Stimulated activated CD4-positive, alpha-beta T cell treated with anti-CD3 and anti-CD28 coated beads, Interleukin-1b, Interleukin-23, amount 100 ng/mL, for 1 hour (primary cell): ENCODE results near the gene NLGN4X.
"Not testable (repeated sequence)": the region's sequence is repeated elsewhere in the genome, so short reads cannot be mapped to it uniquely, and the experiment has no call there.

ENCODE experiments used
- DNase-seq, 2 donors: peaks; one replicate each; pipeline ENCODE4 v3.0.0-alpha.2; 2020; ENCODE audit warnings: low read depth in 2 of 2

Gene NLGN4X

DNA sequence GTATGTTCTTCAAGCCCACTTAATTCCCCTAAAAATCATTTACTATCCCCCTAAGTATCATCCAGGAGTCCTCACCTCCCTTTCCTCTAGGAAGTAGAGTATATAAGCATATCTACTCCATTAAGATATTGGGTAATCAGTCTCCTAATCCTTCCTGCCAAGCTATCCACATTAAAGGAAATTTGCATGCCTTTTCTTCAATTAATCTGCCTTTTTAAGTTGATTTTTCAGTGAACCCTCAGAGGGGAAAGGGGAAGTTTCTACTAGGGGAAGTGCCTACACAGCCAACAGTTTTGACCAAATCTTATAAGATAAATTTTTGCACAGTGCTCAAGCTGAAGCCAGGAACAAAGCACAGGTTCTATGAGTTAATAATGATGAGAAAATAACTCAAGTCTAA, 222.8 kb downstream of the NLGN4X start:
- no peak for DNase-seq

- DNase-seq, result no peak
Measured at GRCh38 chrX:6004529-6004928, 224.1 kb downstream of the NLGN4X start.

- DNase-seq, result no peak
Measured at GRCh38 chrX:6002056-6002455, 226.6 kb downstream of the NLGN4X start.

DNA sequence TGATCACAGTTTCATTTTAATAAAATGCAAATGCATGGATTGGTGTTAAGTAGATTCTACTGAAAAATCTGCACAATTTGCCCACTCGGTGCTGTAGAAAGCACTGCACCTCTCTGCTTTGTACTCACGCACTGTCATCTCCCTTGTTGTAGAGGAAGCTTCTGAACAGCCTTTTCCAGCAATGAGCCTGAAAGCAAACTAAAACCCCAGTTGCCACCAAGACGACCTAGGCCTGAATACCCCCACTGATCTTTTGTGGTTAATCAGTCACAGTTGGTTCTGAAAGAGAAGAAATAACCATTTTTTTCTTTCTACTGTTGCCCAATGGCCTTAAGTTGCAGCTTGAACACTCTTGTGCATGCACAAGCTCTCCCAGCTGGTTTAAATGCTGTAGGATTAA, 229.8 kb downstream of the NLGN4X start:
- no peak for DNase-seq

GRCh38 chrX:5998456-5998855, 230.2 kb downstream of the NLGN4X start:
- DNase-seq, result no peak

DNA sequence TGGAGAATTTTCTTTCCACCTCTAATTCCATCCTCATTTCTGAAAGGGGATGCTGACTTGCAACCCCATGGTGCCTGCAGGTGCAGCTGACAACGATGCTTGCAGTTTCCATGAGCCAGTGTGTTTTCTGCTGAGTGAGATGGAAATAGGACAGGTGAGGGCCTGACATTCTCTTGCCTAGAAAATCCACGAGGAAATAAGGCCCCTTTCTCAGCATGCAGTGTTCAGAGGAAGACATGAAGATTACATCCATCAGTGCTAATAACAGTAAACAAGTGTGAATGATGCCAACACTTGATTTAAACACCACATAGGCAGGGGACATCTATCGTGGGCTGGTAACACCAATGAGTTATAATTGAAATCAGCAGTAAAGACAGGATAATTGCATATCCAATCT, 237.3 kb downstream of the NLGN4X start:
- DNase-seq, result no peak

DNA sequence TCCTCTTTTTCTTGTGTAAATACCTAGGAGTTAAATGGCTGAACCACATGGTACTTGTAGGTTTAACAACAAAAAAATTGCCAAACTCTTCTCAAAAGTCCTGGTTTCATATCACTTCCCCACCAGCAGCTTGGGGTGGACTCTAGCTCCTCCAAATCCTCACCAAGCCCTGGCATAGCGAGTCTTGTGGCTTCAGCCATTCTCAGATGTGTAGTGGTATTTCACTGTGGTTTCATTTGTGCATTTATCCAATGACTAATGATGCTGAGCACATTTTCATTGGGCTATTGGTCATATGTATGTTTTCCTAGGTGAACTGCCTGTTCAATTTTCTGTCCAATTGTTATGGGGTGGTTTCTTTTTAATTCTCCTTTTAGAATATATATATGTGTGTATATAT, 249.3 kb downstream of the NLGN4X start:
- no peak for DNase-seq

DNA sequence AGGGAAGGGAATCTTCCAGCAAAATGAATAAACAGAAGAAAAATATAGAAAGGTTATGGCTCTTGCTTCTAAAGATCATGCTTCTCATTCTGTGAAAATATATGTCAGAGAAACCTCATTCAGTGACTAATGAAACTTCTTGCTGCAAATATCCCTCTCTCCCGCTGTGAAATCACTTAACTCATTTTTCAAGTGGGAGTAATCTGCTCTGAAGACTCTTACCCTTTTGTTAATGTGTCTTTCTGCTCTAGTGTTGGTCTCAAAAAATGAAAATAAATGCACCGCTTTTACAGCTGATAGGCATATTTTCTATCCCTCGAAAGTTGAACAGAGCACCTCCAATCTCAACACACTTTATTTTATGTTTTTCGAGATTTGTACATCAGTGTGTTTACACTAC, 252.3 kb downstream of the NLGN4X start:
- no peak for DNase-seq

DNA sequence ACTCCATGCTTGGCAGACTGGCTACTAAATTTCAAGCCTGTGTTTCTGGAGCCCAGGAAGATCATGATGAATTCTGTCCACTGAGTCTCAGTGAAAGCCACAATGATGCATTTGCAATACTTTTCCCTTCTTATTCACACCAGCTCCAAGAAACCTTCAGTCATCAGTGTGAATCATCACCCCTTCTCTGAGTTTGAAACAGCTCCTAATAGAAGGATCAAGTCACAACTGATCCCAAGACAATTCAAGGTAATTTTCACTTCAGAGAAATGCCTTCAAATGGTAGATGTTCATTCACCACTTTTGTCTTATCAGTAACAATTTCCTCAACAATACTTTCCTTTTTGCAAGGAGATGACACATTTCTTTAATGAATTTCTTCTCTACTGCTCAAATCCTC, 257.4 kb downstream of the NLGN4X start:
- no peak for DNase-seq

- no peak for DNase-seq
Measured at GRCh38 chrX:5965406-5965805, 263.3 kb downstream of the NLGN4X start.

- DNase-seq, result no peak
Measured at GRCh38 chrX:5959286-5959685, 269.4 kb downstream of the NLGN4X start.

DNA sequence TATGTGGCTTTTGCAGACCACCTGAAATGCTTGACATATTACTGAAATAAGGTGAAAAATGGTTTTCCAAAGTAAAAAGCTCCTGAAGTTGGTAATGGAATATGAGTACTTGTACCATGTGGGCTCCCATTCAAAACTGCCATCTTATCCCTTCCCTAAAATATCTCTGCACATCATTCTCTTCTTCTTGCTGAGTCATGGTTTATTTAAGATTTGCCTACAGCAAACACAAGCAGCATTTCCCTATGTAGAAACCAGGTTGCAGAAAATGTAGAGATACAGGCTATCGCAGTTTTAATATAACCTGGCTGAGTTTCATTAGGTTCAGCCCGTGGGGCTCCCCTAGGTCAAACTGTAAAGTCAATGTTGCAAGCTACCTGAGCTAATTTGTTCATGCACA, 270.1 kb downstream of the NLGN4X start:
- no peak for DNase-seq

GRCh38 chrX:5957506-5957905, 271.2 kb downstream of the NLGN4X start:
- DNase-seq, result no peak

DNA sequence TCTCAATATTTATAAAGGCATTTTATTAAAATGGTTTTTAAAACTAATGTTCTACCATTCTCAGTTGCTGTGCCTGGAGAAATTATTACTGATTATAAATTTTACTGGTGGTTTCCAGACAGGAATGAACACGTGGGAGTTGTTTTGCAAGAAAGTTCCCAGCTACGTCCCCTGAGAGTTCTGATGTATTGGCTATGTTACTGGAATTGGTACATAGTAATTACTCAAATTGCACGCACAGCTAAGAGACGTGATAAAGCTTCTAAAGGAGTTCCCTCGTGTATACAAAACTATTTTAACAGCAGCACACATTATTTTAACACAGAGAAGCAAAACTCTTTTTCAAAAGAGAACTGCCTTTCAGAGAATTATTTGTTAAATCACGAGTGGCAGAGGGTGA, 292.2 kb downstream of the NLGN4X start:
- DNase-seq, result no peak

DNA sequence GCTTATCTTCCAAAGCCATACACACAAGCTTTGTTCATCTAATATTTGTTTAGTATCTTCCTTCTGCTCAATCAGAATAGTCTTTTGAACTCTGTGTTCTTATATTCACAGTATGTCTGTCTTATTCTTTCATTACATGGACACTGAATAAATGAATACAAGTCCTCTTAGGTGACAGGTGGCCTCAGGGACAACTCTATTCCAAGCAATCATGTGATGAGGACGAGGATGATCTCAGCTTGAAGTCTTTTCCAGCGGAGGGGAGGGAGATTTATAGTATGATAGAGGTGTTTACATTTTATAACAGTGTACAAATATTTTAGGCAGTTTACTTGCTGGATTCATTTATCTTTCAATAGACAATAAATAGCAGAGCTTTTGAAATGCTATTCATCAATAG, 300.4 kb downstream of the NLGN4X start:
- DNase-seq, result no peak

DNA sequence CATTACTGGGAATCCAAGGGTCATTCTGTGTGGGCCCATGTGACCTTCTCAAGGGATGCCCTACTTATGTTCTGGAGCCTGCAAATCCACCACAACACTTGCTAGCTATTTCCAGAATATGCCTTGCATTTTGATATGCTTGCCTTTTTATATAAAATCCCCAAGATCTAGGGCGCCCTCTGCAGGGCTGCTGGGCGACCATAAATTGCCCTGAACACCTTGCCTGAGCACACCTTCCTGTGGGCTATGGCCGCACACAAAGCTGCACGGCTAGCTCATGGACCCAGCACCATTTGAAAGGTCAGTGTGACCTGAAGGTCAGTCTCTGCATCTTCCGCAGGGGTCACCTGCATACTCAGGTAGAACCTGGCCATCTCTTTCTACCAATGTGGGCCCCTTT, 311.7 kb downstream of the NLGN4X start:
- DNase-seq, result no peak

GRCh38 chrX:5915783-5916182, 312.9 kb downstream of the NLGN4X start:
- no peak for DNase-seq

DNA sequence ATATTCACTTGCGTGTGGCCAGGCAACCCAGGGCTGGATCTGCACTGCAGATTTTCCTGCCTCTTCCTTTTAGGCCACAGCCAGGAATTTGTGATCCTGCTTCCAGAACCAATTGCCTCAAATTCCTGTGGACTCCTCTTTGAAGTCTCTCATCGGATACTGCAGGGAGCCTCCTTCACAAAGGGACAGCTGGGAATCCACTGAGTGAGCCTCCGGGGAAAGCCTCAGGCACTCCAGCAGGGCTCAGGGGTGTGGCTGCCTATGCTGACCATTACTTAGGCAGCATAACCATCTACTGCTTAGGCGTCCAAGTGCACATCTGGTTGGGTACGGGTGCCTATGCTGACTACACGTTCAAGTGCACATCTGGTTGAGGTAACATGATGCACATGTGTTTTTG, 321.5 kb downstream of the NLGN4X start:
- DNase-seq, result no peak

DNA sequence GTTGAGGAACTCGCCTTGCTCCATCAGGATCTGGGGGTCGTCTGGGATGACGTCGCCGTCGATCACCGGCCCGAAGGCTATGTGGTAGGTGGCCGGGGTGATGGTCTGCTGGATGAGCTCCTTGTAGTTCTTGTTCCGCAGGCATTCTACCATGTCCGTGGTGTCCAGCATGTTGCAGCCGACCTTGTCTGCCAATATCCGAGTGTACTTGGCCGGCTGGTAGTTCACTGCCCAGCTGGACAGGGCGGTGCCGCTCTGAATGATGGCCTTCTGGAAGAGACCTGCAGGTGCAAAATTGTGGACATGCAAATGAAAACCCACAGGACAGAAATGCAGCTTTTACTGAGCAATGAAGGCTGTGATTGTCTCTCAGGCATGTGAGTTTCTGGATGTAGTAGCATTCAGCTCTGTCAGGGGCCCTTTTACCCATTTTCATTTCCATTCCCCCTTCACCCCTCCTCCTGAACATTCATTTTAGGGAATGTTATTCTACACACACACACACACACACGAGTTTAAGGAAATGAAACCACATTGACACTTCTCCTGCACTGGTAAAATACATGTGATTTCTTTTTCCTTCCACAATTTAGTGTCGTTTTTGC, 325.0 kb downstream of the NLGN4X start:
- DNase-seq, result not testable (repeated sequence)

DNA sequence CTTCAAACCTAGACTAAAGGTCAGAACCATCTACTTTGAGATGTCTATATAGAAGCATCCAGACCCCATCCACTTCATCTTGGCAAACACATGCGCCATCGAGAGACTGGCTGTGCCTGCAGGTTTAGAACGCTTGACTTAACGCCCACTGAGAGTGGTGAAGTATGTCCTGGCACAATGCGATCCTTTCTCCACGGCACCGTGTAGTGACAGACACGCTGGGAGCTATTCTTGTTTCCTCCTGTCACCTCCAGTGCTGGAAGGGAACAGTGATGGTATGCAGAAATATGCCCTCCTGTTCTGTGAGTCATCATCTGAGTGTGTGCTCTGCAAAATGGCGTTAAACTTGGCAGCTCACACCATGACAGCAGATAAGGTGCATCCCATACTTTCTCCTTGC, 330.2 kb downstream of the NLGN4X start:
- DNase-seq, result no peak

GRCh38 chrX:5891378-5891777, 337.3 kb downstream of the NLGN4X start:
- DNase-seq, result no peak

- DNase-seq, result no peak
Measured at GRCh38 chrX:5876984-5877596, 351.6 kb downstream of the NLGN4X start.

DNA sequence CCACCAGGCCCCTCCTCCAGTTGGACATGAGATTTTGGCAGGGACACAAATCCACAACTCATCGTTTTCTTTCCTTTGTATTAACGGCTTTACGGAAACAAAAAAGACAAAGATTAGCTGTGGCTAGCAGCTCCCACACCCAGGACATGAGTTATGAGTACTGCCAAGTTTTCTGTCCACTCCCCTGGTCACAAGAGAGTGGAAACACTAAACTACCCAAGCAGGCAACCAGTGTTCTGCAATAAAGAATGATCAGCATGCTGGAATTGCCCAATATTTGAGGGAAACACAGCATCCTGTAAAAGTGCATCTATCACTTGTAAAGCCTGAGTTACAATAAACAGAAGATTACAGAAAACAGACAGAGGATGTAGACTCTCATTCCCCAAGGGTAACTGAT, 358.4 kb downstream of the NLGN4X start:
- no peak for DNase-seq

GRCh38 chrX:5869786-5870185, 358.9 kb downstream of the NLGN4X start:
- no peak for DNase-seq
